Heart left ventricle (tissue), 13 donors: ENCODE measurements around the gene PLXNA1.

Experiments used
- CTCF ChIP-seq, 12 donors: fragments of 200-600 bp; sonication (generic) in 4 of 12; IDR thresholded peaks; one replicate each; pipeline versions ENCODE4 v1.5.0 to v1.8.0; 2018 to 2022; ENCODE audit warnings: antibody characterized with exemption in 12 of 12, mild to moderate bottlenecking in 5 of 12
- POLR2A ChIP-seq, 2 donors: fragments of 450-650 bp; IDR thresholded peaks; one replicate each; pipeline ENCODE4 v1.6.1; 2017; ENCODE audit warnings: antibody characterized with exemption in 2 of 2, mild to moderate bottlenecking in 2 of 2, moderate library complexity in 2 of 2
- donor health status: ischemic (EF 13 %, LVEDD 7.1; RV severe dilation, severe dysfunction).
- donor health status: DM: no; HTN: yes; CAD: no.
- donor health status: DM: no; HTN: no; CAD: no.
- donor health status: ischemic (EF 25% LVEDD 6.9; RV normal size, moderate dysfunction).
- donor health status: ischemic (EF 25% LVEDD 5.7; RV mildly dilated, moderate dysfunction).
- donor health status: ischemic (EF 35%, LVEDD 5.7; RV mildly dilated, moderate dysfunction).
- donor health status: nonischemic (EF 11% LVEDD 7.7; RV severe dilation, severe dysfunction).
- donor health status: DM: yes; HTN: yes; CAD: no.
- donor health status: PGD.
- donor health status: ischemic (EF 29% LVEDD 5.4; RV normal size, mild dysfunction).
- donor health status: nonischemic (EF 23%, LVEDD 6.1; RV moderate dilation, normal function).

DNA sequence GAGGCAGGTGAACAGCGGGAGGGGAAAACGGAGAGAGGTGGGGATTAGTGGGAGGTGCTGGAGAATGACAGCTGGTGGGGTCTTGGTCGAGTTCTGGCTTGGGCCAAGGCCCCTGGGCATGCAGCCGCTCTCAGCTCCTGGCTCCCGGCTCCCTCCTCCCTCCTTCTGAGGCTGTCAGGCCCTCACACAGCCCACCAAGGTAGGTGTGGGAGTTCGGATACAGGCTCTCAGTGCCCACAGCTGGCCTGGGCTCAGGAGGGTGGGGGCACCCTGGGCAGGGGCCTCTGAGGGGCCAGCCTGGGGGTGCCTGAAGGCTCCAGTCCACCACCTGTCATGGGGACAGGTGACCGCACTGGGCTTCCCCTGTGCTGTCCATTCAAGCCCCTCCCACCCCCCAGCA, 39.9 kb downstream of the PLXNA1 start:
- TF ChIP-seq CTCF (IDR thresholded peaks at IDR 0.05) = no peak
- no peak for TF ChIP-seq POLR2A (IDR thresholded peaks at IDR 0.05)
